AG09309 (cell line): Measurements from ENCODE around the gene HOXC9.

Source experiments
- DNase-seq: peaks from one replicate; pipeline ENCODE4 v3.0.0-alpha.2; 2010; ENCODE audit warnings: low read depth
- H3K4me3 ChIP-seq: 2 replicates; pipeline ENCODE4 v1.5.1; 2011; ENCODE audit warnings: mild to moderate bottlenecking, low read depth, low read length, moderate library complexity; ENCODE audit not compliant: control insufficient read depth
- TF ChIP-seq, protein P1 (sequence below): IDR thresholded peaks from 2 replicates; pipeline ENCODE4 v1.5.1; 2011; ENCODE audit warnings: mild to moderate bottlenecking, low read depth, low read length, inconsistent platforms; ENCODE audit not compliant: insufficient read depth, control insufficient read depth; ENCODE audit errors: missing control alignments

Gene HOXC9

GRCh38 chr12:53998110-53998899, 1.7 kb upstream of the HOXC9 start:
- TF ChIP-seq, protein P1, sequence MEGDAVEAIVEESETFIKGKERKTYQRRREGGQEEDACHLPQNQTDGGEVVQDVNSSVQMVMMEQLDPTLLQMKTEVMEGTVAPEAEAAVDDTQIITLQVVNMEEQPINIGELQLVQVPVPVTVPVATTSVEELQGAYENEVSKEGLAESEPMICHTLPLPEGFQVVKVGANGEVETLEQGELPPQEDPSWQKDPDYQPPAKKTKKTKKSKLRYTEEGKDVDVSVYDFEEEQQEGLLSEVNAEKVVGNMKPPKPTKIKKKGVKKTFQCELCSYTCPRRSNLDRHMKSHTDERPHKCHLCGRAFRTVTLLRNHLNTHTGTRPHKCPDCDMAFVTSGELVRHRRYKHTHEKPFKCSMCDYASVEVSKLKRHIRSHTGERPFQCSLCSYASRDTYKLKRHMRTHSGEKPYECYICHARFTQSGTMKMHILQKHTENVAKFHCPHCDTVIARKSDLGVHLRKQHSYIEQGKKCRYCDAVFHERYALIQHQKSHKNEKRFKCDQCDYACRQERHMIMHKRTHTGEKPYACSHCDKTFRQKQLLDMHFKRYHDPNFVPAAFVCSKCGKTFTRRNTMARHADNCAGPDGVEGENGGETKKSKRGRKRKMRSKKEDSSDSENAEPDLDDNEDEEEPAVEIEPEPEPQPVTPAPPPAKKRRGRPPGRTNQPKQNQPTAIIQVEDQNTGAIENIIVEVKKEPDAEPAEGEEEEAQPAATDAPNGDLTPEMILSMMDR = no peak
- H3K4me3 ChIP-seq = no peak overlapping the region
- DNase-seq = no peak

- no peak overlapping the region; the same call in 1 of the 2 replicates for H3K4me3 ChIP-seq
- no peak for DNase-seq
- TF ChIP-seq, protein P1 = no peak
Observed at GRCh38 chr12:53998900-53999236, 1.1 kb upstream of the HOXC9 start.

DNA sequence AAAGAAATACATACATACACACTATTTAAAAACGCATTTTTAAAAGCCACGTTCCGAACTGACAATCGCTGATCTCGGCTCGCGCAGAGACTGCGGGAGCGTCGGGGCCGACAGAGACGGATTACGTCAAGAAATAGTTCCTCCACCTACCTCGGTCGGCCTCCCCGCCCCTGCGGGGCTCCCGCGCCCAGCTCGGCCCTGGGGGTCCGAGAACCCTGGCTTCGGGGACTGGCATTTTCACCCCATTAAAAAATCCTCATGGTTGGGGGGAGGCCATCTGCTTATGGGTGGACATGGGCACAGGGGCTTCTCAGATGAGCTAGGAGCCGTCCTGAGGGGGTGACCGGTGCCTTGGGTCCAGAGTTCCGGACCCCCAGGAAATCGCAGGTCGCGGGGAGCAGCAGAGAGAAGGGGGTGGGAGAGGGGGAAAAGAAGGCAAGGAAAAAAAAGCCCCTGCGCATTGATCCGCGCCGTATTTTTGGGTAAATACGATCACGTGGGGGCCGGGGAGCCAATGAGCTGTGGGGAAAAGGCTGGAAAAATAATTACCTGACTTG, 324 bp upstream of the HOXC9 start:
- H3K4me3 ChIP-seq = peak overlapping the region; percentile 86

DNA sequence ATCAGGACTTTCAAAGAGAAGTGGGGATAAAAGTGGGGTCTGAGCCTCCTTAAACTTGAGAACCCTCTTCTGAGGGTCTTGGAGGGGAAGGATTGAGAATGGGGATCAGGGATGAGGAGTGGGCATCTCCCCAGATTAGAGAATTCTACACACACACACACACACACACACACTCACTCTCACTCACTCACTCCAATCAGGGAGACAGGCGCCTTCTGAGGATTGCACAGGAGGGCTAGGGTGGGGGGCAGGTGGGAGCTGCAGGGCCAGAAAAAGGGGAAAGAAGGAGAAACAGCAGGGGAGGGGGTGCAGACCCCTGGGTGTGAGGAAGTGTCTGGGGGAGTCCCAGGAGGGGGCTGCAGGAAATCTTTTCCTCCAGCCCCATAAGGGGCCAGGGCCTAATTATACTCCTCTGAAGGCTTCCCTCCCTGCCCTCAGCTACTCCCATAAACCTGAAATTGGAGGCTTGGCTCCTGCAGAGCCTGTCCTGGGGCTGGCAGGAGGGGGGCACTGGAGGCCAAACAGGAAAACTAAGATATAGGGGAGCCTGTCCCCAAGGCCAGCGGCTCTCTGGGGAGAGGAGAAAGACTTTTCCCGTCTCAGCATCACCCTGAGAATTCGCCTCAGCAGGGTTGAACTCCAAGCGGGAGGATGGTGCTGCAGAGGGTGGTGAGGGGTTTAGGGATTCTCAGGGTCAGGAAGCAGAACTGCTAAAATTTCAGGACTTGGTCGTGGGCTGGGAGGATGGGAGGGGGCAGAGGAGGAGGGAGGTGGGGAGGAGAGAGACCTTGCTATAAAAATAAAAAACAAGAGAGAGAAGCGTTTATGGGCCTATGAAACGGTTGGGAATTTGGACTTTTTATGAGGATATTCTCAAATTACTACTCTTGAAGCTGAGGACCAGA, 1.6 kb downstream of the HOXC9 start:
- H3K4me3 ChIP-seq = no peak overlapping the region
- DNase-seq = no peak
- TF ChIP-seq, protein P1 = no peak

More for the DNA sequence above, 324 bp upstream of the HOXC9 start:
- TF ChIP-seq, protein P1 = no peak
- no peak for DNase-seq

DNA sequence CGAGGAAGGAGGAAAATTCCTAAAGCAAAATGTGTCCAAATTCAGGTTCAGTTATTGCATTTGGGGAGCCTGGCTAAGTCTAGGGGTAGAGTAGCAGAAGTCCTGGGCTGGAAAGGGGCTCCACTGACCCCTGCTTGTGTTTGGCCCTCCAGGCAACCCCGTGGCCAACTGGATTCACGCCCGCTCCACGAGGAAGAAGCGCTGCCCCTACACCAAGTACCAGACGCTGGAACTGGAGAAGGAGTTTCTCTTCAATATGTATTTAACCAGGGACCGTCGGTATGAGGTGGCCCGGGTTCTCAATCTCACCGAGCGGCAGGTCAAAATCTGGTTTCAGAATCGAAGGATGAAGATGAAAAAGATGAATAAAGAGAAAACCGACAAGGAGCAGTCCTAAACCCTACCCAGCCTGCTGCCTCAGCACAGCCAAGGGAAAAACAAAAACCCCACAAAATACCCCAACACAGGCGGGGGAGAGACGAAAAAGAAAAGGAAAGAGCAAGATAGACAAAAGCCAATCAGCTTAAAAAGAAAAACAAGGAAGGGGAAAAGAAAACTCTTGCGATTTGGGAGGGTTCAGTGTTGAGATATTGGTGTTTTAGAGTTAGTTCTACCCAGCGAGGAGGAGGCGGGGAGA, 2.4 kb downstream of the HOXC9 start:
- no peak for DNase-seq
- TF ChIP-seq, protein P1 = no peak
- no peak overlapping the region for H3K4me3 ChIP-seq

GRCh38 chr12:54002915-54003389, 3.0 kb downstream of the HOXC9 start:
- DNase-seq = no peak
- TF ChIP-seq, protein P1 = no peak
- H3K4me3 ChIP-seq = no peak overlapping the region
